Measurements from ENCODE around the gene GPN3.
A peak's percentile ranks its signal among the peaks of the same experiment; 100 is the strongest.
"Not testable (repeated sequence)": the region's sequence is repeated elsewhere in the genome, so short reads cannot be mapped to it uniquely, and the experiment has no call there.

Gene GPN3

DNA sequence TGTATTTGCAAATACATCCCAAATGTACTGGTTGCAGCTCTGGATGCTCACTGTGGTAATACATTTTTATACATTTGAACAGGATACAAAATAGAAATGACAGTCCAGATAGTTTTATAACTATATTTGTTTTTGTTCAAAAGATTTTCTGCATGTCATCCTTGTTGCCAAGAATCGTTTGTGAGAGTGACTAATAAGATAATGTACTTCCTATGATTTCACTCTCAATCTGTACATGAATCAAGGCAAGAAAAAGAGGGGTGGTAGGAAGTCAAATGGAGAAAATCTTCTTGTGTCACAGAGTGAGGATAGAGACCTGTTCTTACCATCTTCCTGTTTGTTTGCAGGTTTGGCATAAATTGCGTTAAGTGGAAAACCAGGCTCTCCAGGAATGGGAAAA lies 31.8 kb downstream of the GPN3 start:
- DNase-seq: no peak

DNA sequence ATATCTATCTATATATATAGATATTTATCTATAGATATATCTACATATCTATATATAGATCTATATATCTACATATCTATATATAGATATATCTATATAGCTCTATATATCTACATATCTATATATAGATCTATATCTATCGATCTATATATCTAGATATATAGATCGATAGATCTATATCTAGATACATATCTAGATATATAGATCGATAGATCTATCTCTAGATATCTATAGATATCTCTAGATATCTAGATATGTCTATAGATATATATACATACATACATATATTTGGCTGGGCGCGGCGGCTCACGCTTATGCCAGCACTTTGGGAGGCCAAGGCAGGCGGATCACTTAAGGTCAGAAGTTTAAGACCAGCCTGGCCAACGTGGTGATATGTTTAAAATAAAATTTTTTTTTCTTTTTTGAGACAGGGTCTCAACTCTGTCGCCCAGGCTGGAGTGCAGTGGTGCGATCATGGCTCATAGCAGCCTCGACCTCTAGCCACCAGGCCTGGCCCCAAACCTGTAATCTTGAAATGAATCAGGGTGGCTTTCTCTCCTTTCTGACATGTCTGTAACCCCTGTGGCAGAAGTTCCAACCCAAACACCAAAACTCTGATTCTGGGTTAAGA lies 36.0 kb downstream of the GPN3 start:
- DNase-seq: no peak

DNA sequence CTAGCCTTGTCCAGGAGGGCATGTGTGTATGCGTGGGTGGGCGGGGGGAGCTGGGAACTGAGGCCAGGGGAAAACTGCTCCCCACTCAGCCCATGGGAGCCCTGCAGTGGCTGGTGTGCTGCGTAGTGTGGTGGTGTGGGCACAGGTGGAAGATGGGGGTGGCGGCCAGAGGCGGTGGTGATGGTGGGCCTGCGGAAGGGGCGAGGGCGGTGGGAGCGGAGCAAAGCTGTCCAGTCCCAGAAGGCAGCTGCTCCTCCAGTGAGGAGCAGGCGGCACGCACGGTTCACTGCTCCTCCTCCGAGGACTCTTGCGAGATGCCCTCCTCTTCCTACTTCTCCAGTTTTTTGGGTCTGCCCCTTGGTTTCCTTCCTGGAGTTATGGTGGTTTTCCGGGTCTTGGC lies 38.4 kb downstream of the GPN3 start:
- DNase-seq: not testable (repeated sequence)

DNA sequence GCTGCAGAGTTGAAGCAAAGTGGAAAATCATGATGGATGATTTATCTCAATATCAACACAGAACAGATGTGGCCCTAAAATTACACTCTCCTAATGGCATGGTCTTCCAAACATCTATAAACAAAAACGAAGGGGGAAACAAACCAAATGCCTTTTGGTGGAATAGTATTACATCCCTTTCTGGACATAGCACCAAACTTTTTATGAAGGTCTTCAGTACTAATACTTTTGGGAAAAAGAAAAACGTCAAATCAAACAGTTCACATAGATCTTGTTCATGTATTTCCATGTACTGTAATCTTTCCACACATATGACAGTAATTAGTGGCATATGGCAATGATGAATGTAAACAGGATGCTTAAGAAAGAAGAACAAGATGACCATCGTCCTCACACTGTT lies 41.7 kb downstream of the GPN3 start:
- DNase-seq: no peak

DNA sequence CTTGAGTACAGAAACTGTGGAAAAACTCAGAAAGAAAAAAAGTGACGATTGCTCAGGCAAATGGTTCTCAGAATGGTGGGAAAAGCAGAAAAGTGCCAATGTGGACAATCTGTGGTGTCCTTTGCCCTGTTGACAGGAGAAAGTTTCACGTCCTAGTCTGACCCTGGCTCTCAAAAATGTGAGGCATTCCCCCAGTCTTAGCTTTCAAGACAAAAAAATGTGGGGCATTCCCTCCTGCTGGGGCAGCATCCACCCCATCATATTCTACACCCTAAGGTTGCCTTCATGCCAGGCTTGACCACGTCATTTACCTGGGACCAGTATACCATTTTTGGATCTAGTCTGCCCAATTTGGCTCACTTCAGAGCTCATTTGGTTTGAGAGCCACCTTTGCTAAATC lies 43.8 kb downstream of the GPN3 start:
- DNase-seq: no peak

DNA sequence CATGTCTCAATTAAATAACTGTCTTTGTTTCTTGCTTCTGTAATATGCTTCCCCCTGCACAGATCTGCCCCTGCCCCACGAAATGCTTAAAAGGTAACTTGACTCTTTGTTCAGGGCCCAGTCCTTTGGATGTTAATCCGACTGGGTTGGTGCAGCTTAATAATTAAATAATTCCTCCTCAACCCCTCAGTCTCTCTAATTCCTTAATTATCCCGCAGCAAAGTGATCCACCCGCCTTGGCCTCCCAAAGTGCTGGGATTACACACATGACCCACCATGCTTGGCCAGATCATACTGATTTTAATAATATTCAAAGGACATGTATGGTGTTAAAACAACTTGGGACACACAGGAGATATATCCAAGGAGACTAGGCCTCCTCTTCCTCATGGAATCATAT lies 46.4 kb downstream of the GPN3 start:
- DNase-seq: no peak

DNA sequence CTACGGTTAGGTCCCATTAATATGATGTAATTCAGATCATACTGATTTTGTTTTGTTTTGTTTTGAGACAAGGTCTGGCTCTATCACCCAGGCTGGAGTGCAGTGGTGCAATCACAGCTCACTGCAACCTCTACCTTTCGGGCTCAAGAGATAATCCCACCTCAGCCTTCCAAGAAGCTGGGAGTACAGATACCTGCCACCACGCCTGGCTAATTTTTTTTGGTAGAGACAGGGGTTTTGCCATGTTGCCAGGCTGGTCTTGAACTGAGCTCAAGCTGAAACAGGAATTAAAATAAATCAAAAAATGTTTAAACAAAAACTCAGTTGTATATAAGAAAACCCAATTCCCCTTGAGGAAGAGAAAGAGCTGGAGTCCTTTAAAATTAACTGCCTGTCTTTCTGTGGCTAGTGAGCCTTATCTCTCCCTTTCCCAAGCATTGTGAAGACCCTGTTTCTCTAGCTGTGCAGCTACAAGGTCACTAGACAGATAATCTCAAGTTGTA lies 46.8 kb downstream of the GPN3 start:
- peak; percentile 64 for DNase-seq

DNA sequence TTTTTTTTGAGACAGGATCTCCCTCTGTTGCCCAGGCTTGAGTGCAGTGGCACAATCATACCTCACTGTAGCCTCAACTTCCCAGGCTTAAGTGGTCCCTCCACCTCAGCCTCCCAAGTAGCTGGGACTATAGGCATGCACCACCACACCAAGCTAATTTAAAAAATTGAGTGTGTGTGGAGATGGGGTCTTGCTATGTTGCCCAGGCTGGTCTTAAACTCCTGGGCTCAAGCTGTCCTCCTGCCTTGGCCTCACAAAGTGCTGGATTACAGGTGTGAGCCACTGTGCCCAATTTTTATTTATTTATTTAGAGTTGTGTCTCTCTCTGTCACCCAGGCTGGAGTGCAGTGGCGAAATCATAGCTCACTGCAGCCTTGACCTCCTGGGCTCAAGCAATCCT lies 47.4 kb downstream of the GPN3 start:
- not testable (repeated sequence) for DNase-seq

DNA sequence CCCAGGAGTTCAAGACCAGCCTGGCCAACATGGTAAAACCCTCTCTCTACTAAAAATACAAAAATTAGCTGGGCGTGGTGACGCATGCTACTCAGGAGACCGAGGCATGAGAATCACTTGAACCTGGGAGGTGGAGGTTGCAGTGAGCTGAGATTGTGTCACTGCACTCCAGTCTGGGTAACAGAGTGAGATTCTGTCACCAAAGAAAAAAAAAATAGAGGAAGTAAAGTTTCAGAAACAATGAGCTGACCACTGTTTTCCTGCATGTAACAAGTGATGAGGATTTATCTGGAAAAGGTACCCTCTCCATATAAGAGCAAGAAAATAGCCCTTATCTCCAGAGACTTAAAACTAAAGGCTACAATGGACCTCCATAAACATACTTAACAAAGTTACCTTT lies 50.9 kb downstream of the GPN3 start:
- peak; percentile 21 for DNase-seq

DNA sequence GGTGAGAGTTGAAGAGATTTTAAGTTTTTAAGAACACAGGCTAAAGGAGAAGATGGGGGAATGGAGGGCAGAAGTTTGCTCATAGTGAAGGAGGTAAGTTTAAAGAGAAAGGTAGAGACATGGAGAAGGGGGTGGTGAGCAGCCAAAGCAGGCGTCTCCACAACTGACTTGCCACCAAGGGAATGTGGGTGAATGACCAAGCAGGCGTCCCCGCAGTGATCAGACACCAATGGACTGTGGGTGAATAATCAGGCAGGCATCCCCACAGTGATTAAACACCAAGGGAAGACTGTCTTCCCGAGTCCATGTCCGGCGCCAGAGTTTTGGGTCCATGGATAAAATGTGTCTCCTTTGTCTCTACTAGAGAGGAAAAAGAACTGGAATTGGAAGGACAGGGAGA lies 58.0 kb downstream of the GPN3 start:
- DNase-seq: not testable (repeated sequence)

DNA sequence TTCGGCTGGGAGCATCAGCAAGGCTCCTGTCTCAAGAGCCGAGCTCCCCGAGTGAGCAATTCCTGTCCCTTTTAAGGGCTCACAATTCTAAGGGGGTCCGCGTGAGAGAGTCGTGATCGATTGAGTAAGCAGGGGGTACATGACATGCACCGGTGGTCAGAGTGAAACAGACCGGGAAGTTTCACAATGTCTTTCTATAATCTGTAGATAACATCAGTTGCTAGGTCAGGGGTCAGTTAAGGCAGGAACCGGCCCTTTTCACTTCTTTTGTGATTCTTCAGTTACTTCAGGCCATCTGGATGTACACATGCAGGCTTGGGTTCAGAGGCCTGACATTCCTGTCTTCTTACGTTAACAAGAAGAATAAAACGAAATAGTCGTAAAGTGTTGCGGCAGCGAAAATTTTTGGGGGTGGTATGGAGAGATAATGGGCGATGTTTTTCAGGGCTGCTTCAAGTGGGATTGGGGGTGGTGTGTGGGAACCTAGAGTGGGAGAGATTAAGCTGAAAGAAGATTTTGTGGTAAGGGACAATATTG lies 62.9 kb downstream of the GPN3 start:
- not testable (repeated sequence) for DNase-seq

DNA sequence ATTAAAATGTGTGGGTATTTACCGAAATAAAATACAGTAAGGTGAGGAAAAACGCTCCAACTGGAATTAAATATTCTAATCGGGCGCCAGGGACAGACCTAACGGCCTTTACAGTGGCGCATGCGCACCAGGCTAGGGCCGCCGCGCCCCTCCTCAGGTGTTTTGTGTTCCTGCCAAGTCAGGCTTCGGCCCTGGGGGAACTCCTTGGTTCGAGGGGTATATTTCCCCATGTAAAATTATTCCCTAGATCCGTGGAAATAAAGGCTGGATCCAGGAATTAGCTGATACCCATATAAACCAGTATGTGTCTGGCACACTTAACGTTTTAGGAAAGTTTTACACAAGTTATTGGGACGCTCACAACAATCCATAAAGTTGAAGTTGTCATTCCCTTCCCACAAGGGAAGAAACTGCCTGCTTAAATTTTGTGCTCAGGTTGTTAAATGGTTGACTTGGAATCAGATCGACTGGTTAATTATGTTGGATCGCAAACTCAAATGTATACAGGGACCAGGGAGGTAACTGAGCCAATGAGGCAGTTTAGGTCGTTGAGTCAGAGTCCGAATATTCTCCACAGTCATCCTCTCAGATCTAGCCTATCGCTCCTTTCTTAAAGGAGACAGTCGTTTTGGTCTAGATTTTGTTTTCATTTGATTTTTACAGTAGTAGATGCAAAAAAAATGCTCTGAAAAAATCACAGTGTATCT lies 63.9 kb downstream of the GPN3 start:
- peak; percentile 94 for DNase-seq

DNA sequence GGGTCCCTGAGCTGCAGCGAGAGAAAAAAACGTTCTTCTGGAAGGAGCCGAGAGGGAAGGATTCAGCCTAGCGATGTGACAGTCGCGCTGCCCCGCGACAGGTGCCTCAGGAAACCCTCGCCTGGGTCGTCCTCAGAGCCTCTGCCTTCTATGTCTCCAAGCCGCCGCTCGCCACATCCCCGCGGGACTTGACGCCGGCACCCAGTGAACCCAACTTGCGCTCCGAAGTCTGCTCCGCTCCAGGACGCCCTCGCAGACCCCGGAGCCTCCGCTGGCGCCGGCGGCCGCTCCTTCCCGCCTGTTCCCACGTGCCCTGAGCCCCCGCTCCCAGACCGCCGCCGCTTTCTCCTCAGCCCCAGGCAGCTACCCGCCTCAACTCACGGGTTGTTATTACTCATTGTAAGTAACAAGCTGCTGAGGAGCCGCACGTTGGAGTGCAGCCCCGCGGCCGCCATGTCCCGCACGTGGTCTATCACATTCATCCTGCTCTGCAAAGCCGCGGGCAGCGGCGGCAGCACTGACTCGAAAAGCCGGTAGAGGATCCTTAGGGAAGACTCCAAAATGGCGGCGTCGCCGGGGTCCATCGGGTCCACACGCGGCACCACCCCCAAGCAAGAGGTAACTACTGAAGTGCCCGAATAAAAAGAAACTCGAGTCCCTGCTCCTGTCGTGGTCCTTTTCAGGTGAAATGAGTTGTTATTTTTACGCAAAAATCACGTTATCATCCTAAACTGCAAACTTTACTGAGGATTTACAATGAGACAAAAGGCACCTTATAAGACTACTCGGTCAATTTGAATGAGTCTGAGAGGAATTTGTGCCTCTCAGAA lies 64.7 kb downstream of the GPN3 start, which contains the start of gene ANAPC7:
ANAPC7 (minus strand) TSS at position 563 of the 830 bp plus-strand sequence; CDS start at position 482, 81 bp downstream.
- peak; percentile 95 for DNase-seq
